Endothelial cell of umbilical vein (primary cell): Measurements from ENCODE around the gene ZFR2.

Experiments used
- CTCF ChIP-seq, 2 donors: IDR thresholded peaks; 1 replicate in 1 of 2; 2 replicates in 1 of 2; pipeline ENCODE4 v1.5.1; 2011; ENCODE audit warnings: low read length in 2 of 2, mild to moderate bottlenecking in 2 of 2, moderate library complexity in 2 of 2, control low read depth in 1 of 2, inconsistent platforms in 1 of 2, low read depth in 1 of 2; ENCODE audit not compliant: insufficient read depth in 1 of 2; ENCODE audit errors: extremely low read depth in 1 of 2
- EZH2 ChIP-seq: IDR thresholded peaks from 2 replicates; pipeline ENCODE4 v1.6.1; 2012; ENCODE audit warnings: borderline replicate concordance, low read depth, mild to moderate bottlenecking, moderate library complexity, low read length, inconsistent platforms; ENCODE audit not compliant: severe bottlenecking
- GATA2 ChIP-seq: IDR thresholded peaks from 2 replicates; pipeline ENCODE4 v1.7.0; 2011; ENCODE audit warnings: low read depth, mild to moderate bottlenecking, moderate library complexity, mixed read lengths, low read length; ENCODE audit not compliant: insufficient read length, insufficient read depth
- JUN ChIP-seq: IDR thresholded peaks from 2 replicates; pipeline ENCODE4 v1.6.1; 2011; ENCODE audit warnings: borderline replicate concordance, low read depth; ENCODE audit not compliant: insufficient read length, insufficient read depth
- MYC ChIP-seq: IDR thresholded peaks from one replicate; pipeline ENCODE4 v1.6.1; 2011; ENCODE audit warnings: mild to moderate bottlenecking, low read depth, low read length
- POLR2A ChIP-seq: IDR thresholded peaks from 2 replicates; pipeline ENCODE4 v1.6.1; 2012; ENCODE audit warnings: low read depth, mild to moderate bottlenecking, control low read depth, low read length
- POLR2AphosphoS5 ChIP-seq: IDR thresholded peaks from 2 replicates; pipeline ENCODE4 v1.6.1; 2012; ENCODE audit warnings: low read depth, mild to moderate bottlenecking, control low read depth, low read length, moderate library complexity; ENCODE audit not compliant: insufficient read depth
- TF ChIP-seq, protein P1 (sequence below): IDR thresholded peaks from 2 replicates; pipeline ENCODE4 v1.6.1; 2011; ENCODE audit not compliant: insufficient read depth, insufficient read length

- TF ChIP-seq POLR2AphosphoS5: no peak
- TF ChIP-seq CTCF (IDR thresholded peaks at IDR 0.05; ENCODE audit: extremely low read depth in 1 of 2, insufficient read depth in 1 of 2, low read depth in 1 of 2, low read length in 2 of 2): peak; percentile 99
- no peak for TF ChIP-seq EZH2
- no peak for TF ChIP-seq JUN
- no peak for TF ChIP-seq MYC
- no peak for TF ChIP-seq POLR2A
- TF ChIP-seq, protein P1, sequence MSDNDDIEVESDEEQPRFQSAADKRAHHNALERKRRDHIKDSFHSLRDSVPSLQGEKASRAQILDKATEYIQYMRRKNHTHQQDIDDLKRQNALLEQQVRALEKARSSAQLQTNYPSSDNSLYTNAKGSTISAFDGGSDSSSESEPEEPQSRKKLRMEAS: peak; percentile 31
- TF ChIP-seq GATA2: no peak
Measured at GRCh38 chr19:3821857-3822364, 46.9 kb downstream of the ZFR2 start.
